ENCODE measurements around the gene CACNA1G.

CACNA1G gene

DNA sequence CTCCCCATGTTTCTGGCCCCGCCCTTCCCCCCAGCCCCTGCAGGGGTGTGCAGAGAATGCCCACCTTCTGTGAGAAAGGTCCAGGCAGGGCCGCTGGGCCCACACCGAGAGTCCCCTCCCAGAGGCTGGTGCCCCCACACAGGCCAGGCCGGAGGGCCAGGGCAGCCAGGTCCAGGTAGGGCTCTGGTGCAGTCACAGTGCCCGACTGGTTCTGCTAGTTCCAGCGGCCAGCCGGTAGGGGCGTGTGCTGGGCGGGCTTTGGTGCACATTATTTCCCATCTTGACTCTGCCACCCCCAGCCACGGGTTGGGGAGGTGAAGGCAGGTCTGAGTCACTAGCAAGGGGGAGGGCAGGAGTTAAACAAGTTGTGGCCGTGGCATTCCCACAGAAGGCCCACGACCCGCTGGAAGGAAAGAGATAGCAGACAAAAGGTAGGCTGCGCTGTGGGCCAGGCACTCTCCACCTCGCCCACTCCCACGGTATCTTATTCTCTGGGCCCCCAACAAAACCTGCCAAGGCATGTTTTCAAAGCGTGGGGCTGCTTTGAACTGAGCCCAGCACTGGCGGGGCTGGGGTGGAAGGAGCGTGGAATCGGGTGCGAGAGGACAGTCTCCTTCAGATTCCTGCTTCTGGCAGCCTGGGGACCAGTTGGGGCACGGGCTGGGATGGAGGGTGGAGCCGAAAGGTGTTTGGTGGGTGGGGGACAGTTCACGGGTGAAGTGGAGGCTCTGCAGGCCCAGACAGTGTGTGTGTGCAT lies 26.1 kb upstream of the CACNA1G start:
- no peak for FAIRE-seq

DNA sequence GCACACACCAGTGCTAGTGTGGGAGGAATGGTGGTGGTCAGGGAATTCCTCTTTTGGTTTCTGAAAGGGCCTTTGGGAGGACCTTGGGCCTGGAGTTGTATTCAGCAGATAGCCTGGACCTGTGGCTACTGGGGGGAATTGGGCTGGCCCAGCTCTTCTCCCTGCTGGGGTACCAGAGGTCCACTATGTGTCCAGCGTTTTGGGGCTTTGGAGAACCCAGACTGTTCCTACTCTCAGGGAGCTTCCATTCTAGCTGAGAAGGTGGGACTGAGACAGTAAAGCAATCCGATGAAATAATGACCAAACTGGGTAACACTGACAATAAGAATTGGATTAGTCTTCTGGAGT lies 25.6 kb upstream of the CACNA1G start:
- no peak for FAIRE-seq

DNA sequence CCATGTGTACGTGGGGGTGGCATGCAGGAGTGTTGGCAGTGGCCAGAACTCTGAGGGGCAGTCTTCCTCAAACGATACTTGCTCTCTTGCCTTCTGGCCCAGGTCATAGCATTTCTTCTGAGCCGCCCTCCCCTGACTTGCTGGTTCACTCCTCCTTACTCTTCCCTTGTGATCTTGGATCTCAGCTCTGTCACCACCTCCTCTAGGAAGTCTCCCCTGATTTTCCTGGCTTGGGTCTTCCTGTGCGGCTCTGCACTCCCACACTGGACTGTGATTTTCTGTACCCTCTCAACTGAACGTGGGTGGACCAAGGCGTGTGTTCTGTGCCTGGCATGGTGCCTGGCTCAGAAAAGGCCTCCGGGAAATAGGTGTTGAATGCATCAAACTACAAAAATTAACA lies 25.1 kb upstream of the CACNA1G start:
- FAIRE-seq, result no peak

DNA sequence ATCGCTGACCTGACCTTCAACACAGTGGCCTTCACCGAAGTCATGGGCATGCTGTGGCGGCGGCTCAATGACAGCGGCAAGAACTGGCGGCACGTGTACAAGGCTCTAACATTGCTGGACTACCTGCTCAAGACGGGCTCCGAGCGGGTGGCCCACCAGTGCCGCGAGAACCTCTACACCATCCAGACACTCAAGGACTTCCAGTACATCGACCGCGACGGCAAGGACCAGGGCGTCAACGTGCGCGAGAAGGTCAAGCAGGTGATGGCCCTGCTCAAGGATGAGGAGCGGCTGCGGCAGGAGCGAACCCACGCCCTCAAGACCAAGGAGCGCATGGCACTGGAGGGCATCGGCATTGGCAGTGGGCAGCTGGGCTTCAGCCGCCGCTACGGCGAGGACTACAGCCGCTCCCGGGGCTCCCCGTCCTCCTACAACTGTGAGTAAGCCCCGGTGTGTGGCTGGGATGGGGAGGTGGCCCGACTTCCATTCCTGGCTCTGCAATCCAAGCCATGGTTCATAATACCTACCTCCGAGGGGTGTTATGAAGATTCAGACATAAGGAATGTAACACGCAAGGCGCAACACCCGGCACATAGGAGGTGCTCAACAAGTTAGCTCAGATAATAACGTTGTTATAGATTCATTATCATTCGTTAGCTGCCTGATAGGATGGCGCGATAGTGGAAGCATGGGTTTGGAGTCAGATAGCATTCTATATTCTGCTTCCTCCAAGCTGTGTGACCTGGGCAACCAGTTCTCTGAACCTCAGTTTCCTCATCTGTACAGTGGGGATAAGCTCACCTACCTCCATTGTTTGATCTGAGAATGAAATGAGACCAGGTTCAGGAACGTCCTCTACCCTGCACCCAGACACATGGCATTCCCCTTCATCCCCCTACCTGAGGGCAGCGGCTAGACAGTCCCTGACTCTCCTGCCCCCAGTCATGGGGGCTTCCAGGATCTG lies 23.6 kb upstream of the CACNA1G start:
- no peak for FAIRE-seq

DNA sequence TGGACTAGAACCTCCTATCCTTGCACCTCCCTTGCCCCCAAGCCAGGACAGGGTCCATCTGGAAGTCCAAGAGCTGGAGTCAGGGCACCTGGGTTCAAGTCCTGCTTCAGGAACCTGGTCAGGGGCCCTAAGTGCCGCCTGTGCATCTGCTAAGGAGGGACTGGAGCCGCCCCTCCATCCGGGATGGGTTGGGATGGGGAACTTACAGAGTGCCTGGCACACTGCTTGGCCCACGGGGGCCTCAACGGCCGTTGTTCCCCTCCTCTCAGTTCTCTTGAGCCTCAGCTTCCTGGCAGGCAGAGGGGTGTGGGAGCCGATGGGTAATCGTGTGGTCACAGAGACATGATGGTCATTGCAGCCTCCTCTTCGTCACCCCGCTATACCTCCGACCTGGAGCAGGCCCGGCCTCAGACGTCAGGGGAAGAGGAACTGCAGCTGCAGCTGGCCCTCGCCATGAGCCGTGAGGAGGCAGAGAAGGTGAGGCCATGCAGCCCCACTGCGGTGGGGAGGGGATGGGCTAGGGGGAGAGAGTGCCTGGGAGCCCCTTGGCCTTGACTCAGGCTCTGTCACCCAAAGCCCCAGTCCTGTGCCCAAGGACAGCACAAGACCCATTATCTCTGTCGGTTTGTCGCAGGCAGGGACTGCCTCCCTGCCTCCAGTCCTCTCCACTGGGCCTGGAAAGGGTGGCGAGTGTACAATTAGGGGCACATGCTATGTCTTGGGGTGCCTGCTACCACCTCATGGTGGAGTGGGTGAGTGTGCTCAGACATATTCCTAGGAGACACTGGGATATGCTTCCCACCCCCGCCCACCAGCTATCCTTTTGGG lies 22.6 kb upstream of the CACNA1G start:
- no peak for FAIRE-seq

DNA sequence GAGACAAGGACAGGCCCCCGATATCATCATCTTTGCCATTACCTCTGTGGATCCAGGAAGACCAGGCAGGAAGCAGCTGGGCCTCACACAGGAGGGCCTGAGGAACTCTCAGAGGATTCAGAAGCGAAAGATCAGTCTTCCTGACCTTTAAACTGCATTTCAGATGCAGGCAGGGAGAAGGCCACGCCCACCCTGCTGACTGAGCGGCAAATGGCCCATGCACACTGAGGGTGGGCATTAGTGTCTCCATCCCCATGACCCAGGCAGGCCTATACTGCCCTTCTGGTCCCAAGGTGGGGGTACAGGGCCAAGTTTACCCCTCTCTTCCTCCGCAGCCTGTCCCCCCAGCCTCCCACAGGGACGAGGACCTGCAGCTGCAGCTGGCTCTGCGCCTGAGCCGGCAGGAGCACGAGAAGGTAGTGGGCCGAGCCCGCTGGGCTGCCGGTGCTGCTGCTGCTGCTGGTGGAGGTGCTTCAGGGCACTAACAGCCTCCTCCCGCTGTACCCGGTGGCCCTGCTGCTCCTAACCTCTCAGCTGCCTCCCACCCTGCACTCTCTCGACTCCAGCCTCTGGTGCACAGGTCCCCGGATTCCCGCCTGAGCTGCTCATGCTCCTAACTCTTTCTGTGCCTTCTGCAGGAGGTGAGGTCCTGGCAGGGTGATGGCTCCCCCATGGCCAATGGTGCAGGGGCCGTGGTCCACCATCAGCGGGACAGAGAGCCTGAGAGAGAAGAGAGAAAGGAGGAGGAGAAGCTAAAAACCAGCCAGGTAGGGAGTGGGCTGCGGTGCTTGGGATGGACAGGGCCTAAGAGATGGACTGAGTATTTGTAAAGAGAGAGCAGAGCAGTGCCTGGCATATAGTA lies 21.7 kb upstream of the CACNA1G start:
- no peak for FAIRE-seq

DNA sequence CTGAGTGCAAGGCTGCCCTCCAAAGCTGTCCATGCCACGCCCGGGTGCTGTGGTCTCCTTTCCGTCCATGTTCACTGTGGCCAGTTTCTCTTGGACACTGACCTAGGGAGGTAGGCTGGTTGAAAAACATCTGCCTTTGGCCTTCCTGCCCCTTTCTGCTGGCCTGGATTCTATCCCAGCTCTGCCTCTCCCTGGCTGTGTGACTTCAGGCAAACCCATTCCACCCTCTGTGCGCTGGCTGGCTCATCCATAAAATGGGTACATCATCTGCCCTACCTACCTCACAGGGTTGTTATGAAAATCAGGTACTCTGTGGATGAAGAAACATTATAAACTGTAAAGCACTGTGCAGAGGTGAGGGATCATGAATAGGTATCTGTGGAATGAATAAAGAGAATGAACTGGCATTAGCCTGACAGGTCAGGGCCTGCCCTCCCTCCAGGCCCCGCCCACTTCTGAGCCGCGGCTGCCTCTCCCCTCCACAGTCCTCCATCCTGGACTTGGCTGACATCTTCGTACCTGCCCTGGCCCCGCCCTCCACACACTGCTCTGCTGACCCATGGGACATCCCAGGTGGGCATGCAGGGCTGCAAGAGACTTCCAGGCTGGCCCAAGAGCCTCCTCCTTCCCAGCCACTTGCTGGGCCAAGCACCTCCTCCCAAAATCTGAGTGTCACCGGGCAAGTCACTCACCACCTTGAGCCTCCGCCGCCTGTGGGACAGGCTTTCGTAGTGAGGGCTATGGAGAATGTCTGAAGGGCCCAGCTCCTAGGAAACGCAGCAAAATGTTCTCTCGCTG lies 20.6 kb upstream of the CACNA1G start:
- no peak for FAIRE-seq

DNA sequence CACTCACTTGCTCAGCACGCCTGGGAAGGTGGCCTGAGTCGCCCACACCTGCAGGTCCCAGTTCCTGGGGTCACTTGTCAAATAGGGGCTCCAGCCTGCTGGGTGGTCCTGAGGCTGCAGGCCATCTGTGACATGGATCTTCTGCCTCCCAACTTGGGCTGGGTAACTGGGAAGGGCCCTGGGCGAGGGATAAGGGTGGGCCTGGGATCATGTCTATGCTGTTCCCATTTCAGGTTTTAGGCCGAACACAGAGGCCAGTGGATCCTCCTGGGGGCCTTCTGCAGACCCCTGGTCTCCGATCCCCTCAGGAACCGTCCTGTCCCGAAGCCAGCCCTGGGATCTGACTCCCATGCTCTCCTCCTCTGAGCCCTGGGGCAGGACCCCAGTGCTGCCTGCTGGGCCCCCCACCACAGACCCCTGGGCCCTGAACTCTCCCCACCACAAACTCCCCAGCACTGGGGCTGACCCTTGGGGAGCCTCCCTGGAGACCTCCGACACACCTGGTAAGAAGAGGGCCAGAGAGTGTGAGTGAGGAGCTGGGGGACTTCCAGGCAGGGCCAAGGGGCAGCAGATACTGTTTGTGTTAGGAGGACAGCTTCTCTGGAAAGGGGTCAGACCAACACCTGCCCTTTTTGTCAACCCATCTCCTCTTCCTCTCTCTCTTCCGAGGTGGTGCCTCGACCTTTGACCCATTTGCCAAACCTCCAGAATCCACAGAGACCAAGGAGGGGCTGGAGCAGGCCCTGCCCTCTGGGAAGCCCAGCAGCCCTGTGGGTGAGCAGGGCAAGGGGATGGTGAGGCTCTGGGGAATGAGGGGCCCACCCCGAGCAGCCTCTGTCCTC lies 19.7 kb upstream of the CACNA1G start:
- no peak for FAIRE-seq

DNA sequence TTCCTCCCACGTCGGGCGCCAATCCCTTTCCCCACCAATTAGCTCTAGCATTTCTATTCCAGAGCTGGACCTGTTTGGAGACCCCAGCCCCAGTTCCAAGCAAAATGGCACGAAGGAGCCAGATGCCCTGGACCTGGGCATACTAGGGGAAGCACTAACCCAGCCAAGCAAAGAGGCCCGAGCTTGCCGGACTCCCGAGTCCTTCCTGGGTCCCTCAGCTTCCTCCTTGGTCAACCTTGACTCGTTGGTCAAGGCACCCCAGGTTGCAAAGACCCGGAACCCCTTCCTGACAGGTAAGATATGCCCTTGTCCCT lies 19.2 kb upstream of the CACNA1G start:
- FAIRE-seq, result no peak

DNA sequence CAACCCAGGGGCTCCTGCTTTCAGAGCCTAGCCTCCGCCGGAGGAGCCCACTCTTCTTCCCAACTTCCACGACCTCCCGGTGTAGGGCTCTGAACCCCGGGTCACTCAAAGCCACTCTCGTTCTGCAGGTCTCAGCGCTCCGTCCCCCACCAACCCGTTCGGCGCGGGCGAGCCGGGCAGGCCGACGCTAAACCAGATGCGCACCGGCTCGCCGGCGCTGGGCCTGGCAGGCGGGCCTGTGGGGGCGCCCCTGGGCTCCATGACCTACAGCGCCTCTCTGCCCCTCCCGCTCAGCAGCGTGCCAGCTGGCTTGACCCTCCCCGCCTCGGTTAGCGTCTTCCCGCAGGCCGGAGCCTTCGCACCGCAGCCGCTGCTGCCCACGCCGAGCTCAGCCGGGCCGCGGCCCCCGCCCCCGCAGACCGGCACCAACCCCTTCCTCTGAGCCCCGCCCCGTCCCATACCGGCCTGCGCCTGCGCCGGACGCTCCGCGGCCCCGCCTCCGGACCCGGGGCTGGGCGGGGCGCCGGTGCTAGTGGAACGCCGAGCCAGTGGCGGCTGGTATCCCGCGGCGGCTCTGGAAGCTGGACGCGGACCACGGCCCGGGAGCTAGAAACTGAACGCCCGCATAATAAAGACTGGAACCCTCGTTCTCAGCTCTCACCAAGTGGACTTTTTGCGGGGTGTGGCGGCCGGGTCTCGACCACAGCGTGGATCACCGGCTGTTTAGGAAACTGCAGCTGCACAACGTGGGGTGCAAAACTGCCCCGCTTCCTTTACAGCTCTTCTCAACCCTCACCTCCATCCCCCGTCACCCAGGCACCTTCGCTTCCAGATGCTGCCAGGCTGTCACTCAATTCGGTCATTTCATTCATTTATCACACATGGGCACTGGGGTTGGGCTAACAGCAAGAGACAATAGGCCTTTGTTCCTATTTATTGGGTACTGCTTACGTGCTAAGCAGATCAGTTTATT lies 18.5 kb upstream of the CACNA1G start:
- no peak for FAIRE-seq

DNA sequence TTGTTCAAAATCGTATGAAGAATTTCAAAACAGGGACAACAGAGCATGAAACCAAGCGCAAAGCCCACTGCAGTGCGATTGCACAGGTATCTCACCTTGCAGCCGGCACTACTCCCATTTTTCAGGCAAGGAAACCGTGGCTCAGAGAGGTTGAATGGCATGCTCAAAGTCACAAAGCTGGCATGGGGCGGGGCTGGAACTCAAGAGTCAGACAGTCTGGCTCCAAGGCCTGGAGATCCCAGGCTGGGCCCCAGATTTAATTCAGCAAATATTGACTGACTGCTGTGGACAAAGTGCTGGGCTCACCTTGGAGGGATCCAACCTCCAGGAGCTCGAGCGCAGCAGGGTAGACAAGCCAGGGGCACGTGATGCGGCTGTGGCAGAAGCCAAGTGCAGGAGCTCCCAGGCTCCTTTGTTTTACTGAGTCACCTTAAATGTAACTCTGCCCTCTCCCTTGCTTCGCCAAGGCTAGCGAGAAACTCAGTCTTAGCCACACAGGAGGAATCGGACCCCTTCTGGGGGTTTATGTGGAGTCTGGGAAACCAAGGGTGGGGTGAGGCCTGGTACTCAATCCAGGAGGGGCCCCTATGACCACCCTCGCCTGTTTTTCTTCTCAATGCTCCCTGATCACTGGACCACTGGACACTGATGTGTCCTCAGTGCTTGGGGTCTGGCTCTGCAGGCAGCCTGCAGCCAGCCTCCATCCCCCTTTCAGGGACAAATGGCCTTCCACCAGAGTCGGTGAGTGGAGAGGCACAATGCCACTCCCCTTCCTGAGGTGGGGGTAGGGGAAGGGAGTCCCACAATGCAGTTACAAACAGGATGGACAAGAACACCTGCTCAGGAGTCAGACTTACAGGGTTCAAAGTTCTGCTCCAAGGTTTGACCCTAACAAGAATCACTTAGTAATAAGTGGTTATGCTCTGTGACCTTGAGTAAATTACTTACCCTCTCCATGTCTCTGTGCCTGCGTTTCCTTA lies 17.4 kb upstream of the CACNA1G start:
- no peak for FAIRE-seq

DNA sequence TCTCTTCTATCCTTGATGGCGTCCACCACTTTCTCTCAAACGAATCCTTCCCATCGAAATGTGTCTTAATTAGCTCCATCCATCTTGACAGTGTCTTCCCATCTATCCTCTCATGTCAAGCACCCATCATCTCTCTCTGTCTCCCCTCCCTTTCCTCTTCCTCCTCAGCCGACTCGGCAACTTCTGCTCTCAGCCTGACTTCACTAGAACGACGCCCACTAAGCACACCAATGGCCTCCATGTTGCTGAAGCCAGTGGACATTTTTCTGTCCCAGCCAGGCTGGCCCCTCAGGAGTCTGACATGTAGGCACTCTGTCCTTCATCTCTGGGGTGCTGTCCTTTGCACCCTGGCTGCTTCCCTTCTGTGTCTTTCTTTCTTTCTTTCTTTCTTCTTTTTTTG lies 16.0 kb upstream of the CACNA1G start:
- no peak for FAIRE-seq

DNA sequence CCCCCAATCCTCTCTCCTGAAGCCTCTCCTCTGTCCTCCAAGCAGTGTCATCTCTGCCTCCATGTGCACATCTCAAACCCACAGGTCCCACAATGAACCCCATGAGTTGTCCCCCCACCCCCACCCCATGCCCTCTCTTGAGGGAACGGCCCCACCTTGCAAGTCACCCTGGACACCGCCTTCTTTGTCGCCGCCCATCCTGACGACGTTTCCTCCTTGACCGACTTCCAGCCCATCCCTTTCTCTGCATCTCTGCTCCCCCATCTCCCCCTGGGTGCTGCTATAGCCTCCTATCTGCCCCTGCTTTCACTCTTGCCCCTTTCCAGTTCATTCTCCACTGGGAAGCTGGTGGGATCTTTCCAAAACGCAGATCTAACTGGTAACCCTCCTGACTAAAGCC lies 15.2 kb upstream of the CACNA1G start:
- no peak for FAIRE-seq

DNA sequence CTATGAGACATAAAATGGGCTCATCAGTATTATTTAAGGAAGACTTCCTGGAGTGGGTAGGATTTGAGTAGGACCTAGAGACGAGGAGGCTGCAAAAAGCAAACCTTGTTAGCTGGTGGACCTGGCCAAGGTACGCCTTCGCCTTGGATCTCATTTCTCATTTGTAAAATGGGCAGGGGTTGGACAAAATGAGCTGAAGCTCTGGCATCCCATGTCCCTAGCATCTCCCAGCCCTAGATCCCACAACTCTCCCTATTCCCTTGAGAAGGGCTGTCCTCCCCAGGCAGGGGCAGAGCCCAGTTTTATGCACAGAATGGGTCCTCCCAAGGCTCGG lies 13.8 kb upstream of the CACNA1G start:
- no peak for FAIRE-seq

DNA sequence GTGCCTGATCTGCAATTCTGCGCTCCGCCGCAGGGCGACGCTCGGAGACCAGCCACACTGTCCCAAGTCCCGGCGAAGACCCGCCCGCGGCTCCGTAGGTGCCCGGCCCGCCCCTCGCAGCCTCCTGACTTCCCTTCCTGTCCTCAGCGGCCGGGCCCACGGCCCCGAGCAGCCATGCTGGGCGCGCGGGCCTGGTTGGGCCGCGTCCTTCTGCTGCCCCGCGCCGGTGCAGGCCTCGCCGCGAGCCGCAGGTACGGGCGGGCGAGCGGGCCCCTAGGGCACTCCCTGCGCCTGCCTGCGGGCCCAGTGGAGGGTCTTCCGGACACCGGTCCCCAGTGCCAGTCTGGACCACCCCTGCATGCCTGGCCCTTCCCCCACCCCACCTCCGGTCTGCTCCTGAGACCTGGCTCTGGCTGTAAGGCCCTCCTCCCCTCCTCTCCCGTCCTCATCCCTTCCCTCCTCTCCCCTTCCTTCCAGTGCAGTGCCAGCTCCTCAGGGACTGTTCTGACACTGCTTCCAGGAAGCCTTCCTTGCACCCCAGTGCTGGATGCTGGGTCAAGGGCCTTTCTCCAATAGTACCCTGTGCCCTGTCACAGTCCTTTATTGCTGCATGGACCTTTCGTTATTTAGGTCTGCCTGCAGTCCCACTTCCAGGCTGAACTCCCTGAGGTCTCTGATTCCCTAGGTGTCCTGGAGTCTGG lies 13.3 kb upstream of the CACNA1G start, which contains the start of gene SPATA20:
Gene SPATA20, plus strand, starts transcription at position 140 of the 701 bp plus-strand sequence. Its CDS starts 35 bp downstream, at position 175.
- no peak for FAIRE-seq

DNA sequence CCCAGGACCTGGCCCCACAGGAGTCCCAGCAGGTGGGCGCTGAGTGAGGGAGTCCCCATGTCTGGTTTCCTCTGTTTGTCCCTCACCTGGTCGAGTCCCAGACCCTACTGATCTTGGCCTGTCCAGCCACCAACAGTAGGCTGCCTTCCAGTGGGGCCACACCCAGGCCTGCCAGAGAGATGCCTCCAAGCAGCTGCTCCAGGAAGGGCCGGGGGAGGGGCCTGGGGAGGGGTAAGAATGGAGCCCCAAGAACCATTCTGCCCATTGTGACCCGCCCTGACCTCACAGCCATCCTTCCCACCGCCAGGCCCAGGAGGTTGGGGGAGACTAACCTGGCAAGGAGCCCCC lies 12.8 kb upstream of the CACNA1G start:
- FAIRE-seq, result no peak

DNA sequence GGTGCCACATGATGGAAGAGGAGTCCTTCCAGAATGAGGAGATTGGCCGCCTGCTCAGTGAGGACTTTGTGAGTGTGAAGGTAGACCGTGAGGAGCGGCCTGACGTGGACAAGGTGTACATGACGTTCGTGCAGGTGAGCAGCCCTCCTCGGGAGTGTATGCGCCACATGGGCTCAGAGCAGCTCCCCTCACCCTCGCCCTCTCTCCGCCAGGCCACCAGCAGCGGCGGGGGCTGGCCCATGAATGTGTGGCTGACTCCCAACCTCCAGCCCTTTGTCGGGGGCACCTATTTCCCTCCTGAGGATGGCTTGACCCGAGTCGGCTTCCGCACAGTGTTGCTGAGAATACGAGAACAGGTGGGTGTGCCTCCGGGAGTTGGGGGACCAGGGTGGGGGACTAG lies 11.7 kb upstream of the CACNA1G start:
- no peak for FAIRE-seq
